Measurements from ENCODE around the gene EYS.
A peak's percentile ranks its signal among the peaks of the same experiment; 100 is the strongest.

The EYS gene

GRCh38 chr6:64128301-64129024, 1578.6 kb downstream of the EYS start:
- TF ChIP-seq GATA2 (IDR thresholded peaks at IDR 0.05; ENCODE audit: low read depth, low read length) = no peak
- no peak for TF ChIP-seq GATA3 (IDR thresholded peaks at IDR 0.05; ENCODE audit: low read depth, low read length)

GRCh38 chr6:64123761-64124633, 1583.0 kb downstream of the EYS start:
- TF ChIP-seq GATA3 (IDR thresholded peaks at IDR 0.05; ENCODE audit: low read depth, low read length) (0 out of 2 replicates have a peak, but pooled peaks have one; percentile 16), GATA2 (IDR thresholded peaks at IDR 0.05; ENCODE audit: low read depth, low read length) (no peak)

GRCh38 chr6:64122712-64123375, 1584.2 kb downstream of the EYS start:
- TF ChIP-seq GATA2 (IDR thresholded peaks at IDR 0.05; ENCODE audit: low read depth, low read length) (no peak), GATA3 (IDR thresholded peaks at IDR 0.05; ENCODE audit: low read depth, low read length) (no peak)

- TF ChIP-seq GATA3 (IDR thresholded peaks at IDR 0.05; ENCODE audit: low read depth, low read length) = no peak
- no peak for TF ChIP-seq GATA2 (IDR thresholded peaks at IDR 0.05; ENCODE audit: low read depth, low read length)
Observed at GRCh38 chr6:64121011-64121565, 1585.9 kb downstream of the EYS start.

- TF ChIP-seq GATA3 (IDR thresholded peaks at IDR 0.05; ENCODE audit: low read depth, low read length) (no peak), GATA2 (IDR thresholded peaks at IDR 0.05; ENCODE audit: low read depth, low read length) (no peak)
Observed at GRCh38 chr6:64113704-64114103, 1593.3 kb downstream of the EYS start.

- no peak for TF ChIP-seq GATA2 (IDR thresholded peaks at IDR 0.05; ENCODE audit: low read depth, low read length)
- no peak for TF ChIP-seq GATA3 (IDR thresholded peaks at IDR 0.05; ENCODE audit: low read depth, low read length)
Observed at GRCh38 chr6:64104051-64104450, 1603.0 kb downstream of the EYS start.

GRCh38 chr6:64103480-64103879, 1603.5 kb downstream of the EYS start:
- no peak for TF ChIP-seq GATA2 (IDR thresholded peaks at IDR 0.05; ENCODE audit: low read depth, low read length)
- no peak for TF ChIP-seq GATA3 (IDR thresholded peaks at IDR 0.05; ENCODE audit: low read depth, low read length)

- TF ChIP-seq GATA2 (IDR thresholded peaks at IDR 0.05; ENCODE audit: low read depth, low read length) (no peak), GATA3 (IDR thresholded peaks at IDR 0.05; ENCODE audit: low read depth, low read length) (no peak)
Observed at GRCh38 chr6:64100702-64101303, 1606.2 kb downstream of the EYS start.

GRCh38 chr6:64090352-64090751, 1616.7 kb downstream of the EYS start:
- TF ChIP-seq GATA3 (IDR thresholded peaks at IDR 0.05; ENCODE audit: low read depth, low read length) (no peak), GATA2 (IDR thresholded peaks at IDR 0.05; ENCODE audit: low read depth, low read length) (no peak)

GRCh38 chr6:64085126-64085525, 1621.9 kb downstream of the EYS start:
- TF ChIP-seq GATA2 (IDR thresholded peaks at IDR 0.05; ENCODE audit: low read depth, low read length) = no peak
- no peak for TF ChIP-seq GATA3 (IDR thresholded peaks at IDR 0.05; ENCODE audit: low read depth, low read length)

GRCh38 chr6:64084185-64084663, 1622.8 kb downstream of the EYS start:
- TF ChIP-seq GATA2 (IDR thresholded peaks at IDR 0.05; ENCODE audit: low read depth, low read length) (no peak), GATA3 (IDR thresholded peaks at IDR 0.05; ENCODE audit: low read depth, low read length) (no peak)

GRCh38 chr6:64083261-64083660, 1623.8 kb downstream of the EYS start:
- TF ChIP-seq GATA2 (IDR thresholded peaks at IDR 0.05; ENCODE audit: low read depth, low read length) (no peak), GATA3 (IDR thresholded peaks at IDR 0.05; ENCODE audit: low read depth, low read length) (no peak)

GRCh38 chr6:64081453-64081852, 1625.6 kb downstream of the EYS start:
- TF ChIP-seq GATA2 (IDR thresholded peaks at IDR 0.05; ENCODE audit: low read depth, low read length) (no peak), GATA3 (IDR thresholded peaks at IDR 0.05; ENCODE audit: low read depth, low read length) (no peak)

All from SH-SY5Y (cell line).